HEK293 (cell line): ENCODE results near the gene MSI2.
A peak's percentile ranks its signal among the peaks of the same experiment; 100 is the strongest.
"Not testable (repeated sequence)": the region's sequence is repeated elsewhere in the genome, so short reads cannot be mapped to it uniquely, and the experiment has no call there.

Source experiments
- CTCF ChIA-PET: fragments of 350-600 bp; formaldehyde crosslinking; extraction: SDS; loops from one replicate; lab custom pipeline; 2021; ENCODE audit warnings: antibody characterized with exemption; lab: Yijun Ruan, JAX
- POLR2A ChIA-PET: fragments of 300-600 bp; formaldehyde crosslinking; extraction: SDS; loops from one replicate; lab custom pipeline; 2020; ENCODE audit warnings: antibody characterized with exemption, inconsistent platforms; lab: Yijun Ruan, JAX
- H3K27ac ChIP-seq: fragments of 200-500 bp; sonication (Bioruptor generic); 2 replicates; pipeline ENCODE4 v1.5.1; 2014; ENCODE audit warnings: low read depth, low read length, control low read depth, inconsistent platforms; ENCODE audit errors: extremely low read depth
- H3K36me3 ChIP-seq, 2 experiments: fragments of 200-500 bp in 1 of 2; sonication (Bioruptor generic) in 1 of 2; 1 replicate in 1 of 2; 2 replicates in 1 of 2; pipeline ENCODE4 v1.5.1; 2014 to 2017; ENCODE audit warnings: inconsistent platforms in 2 of 2, low read length in 2 of 2; ENCODE audit not compliant: control insufficient read depth in 2 of 2, insufficient read depth in 1 of 2
- H3K4me1 ChIP-seq: fragments of 200-500 bp; sonication (Bioruptor generic); 2 replicates; pipeline ENCODE4 v1.5.1; 2014; ENCODE audit warnings: mild to moderate bottlenecking, low read length, inconsistent platforms; ENCODE audit not compliant: control insufficient read depth, insufficient read depth
- H3K4me3 ChIP-seq: 2 replicates; pipeline ENCODE4 v1.5.1; 2011; ENCODE audit warnings: low read depth, mild to moderate bottlenecking, control low read depth, low read length, moderate library complexity
- H3K9me3 ChIP-seq: fragments of 200-500 bp; sonication (Bioruptor generic); 2 replicates; pipeline ENCODE4 v1.5.1; 2014; ENCODE audit warnings: low read depth, low read length, inconsistent platforms; ENCODE audit not compliant: control insufficient read depth, insufficient read depth
- IKZF3 ChIP-seq: fragments of 450-650 bp; IDR thresholded peaks from 2 replicates; pipeline ENCODE4 v1.5.0; 2018; ENCODE audit warnings: missing biosample characterization, mild to moderate bottlenecking, missing genetic modification characterization, moderate library complexity
- PATZ1 ChIP-seq: fragments of 450-650 bp; formaldehyde crosslinking; IDR thresholded peaks from 2 replicates; pipeline ENCODE4 v1.5.1; 2016; ENCODE audit warnings: missing biosample characterization, missing genetic modification characterization
- SP3 ChIP-seq: fragments of 450-650 bp; formaldehyde crosslinking; IDR thresholded peaks from 2 replicates; pipeline ENCODE4 v1.5.1; 2016; ENCODE audit warnings: missing biosample characterization, missing genetic modification characterization
- SP7 ChIP-seq: fragments of 450-650 bp; formaldehyde crosslinking; IDR thresholded peaks from 2 replicates; pipeline ENCODE4 v1.5.1; 2016; ENCODE audit warnings: missing biosample characterization, missing genetic modification characterization
- TCF7L2 ChIP-seq: IDR thresholded peaks from 2 replicates; pipeline ENCODE4 v1.6.1; 2011; ENCODE audit warnings: low read depth, mild to moderate bottlenecking, inconsistent platforms, low read length, moderate library complexity, borderline replicate concordance
- ZBTB10 ChIP-seq: fragments of 450-650 bp; formaldehyde crosslinking; IDR thresholded peaks from 2 replicates; pipeline ENCODE4 v1.5.1; 2016; ENCODE audit warnings: missing biosample characterization, missing genetic modification characterization
- ZBTB44 ChIP-seq: fragments of 450-650 bp; IDR thresholded peaks from 2 replicates; pipeline ENCODE4 v1.5.1; 2018; ENCODE audit warnings: missing biosample characterization, mild to moderate bottlenecking, missing genetic modification characterization
- ZNF155 ChIP-seq: fragments of 450-650 bp; formaldehyde crosslinking; IDR thresholded peaks from 2 replicates; pipeline ENCODE4 v1.5.1; 2016; ENCODE audit warnings: missing biosample characterization, missing genetic modification characterization
- ZNF324 ChIP-seq: fragments of 450-650 bp; formaldehyde crosslinking; IDR thresholded peaks from 2 replicates; pipeline ENCODE4 v1.5.1; 2016; ENCODE audit warnings: missing biosample characterization, missing genetic modification characterization
- ZNF350 ChIP-seq: fragments of 450-650 bp; formaldehyde crosslinking; IDR thresholded peaks from 2 replicates; pipeline ENCODE4 v1.5.0; 2017; ENCODE audit warnings: missing biosample characterization, mild to moderate bottlenecking, missing genetic modification characterization
- ZNF433 ChIP-seq: fragments of 450-650 bp; formaldehyde crosslinking; IDR thresholded peaks from 2 replicates; pipeline ENCODE4 v1.5.1; 2016; ENCODE audit warnings: missing biosample characterization, missing genetic modification characterization, low read depth
- ZNF449 ChIP-seq: fragments of 450-650 bp; formaldehyde crosslinking; IDR thresholded peaks from 2 replicates; pipeline ENCODE4 v1.5.1; 2017; ENCODE audit warnings: missing biosample characterization, mild to moderate bottlenecking, missing genetic modification characterization, moderate library complexity
- ZNF488 ChIP-seq: fragments of 450-650 bp; formaldehyde crosslinking; IDR thresholded peaks from 2 replicates; pipeline ENCODE4 v1.5.1; 2016; ENCODE audit warnings: missing biosample characterization, missing genetic modification characterization
- ZNF629 ChIP-seq: fragments of 450-650 bp; formaldehyde crosslinking; IDR thresholded peaks from 2 replicates; pipeline ENCODE4 v1.5.1; 2017; ENCODE audit warnings: missing biosample characterization, missing genetic modification characterization
- ZNF664 ChIP-seq: fragments of 450-650 bp; formaldehyde crosslinking; IDR thresholded peaks from 2 replicates; pipeline ENCODE4 v1.5.1; 2016; ENCODE audit warnings: missing biosample characterization, missing genetic modification characterization
- ZXDB ChIP-seq: fragments of 450-650 bp; formaldehyde crosslinking; IDR thresholded peaks from 2 replicates; pipeline ENCODE4 v1.5.1; 2016; ENCODE audit warnings: missing biosample characterization, missing genetic modification characterization

Gene MSI2

GRCh38 chr17:57295526-57296023 is 39.3 kb downstream of the MSI2 start (continued):
- TF ChIP-seq ZNF664 (tag by site-specific recombination) = no peak
- no peak for TF ChIP-seq ZNF433

GRCh38 chr17:57296231-57296630 is 39.9 kb downstream of the MSI2 start:
- TF ChIP-seq ZNF155 (tag by site-specific recombination) = no peak
- peak; percentile 45; the same call in 1 of the 2 replicates for TF ChIP-seq IKZF3 (tag by site-specific recombination)
- no peak for TF ChIP-seq ZNF324
- 0 out of 2 replicates have a peak, but pooled peaks have one; percentile 21 for TF ChIP-seq ZXDB
- peak; percentile 25; the same call in 1 of the 2 replicates for TF ChIP-seq TCF7L2
- no peak for TF ChIP-seq ZNF629 (tag by site-specific recombination)
- peak; percentile 56 for TF ChIP-seq SP7
- TF ChIP-seq ZNF350 (tag by site-specific recombination) = no peak
- H3K4me1 ChIP-seq = peaks cover 27% of the 10 kb centered on the region
- H3K27ac ChIP-seq = no peak overlapping the region
- CTCF ChIA-PET = interaction anchor here (0.6 to 0.8 kb wide), 2 partner anchors 171 to 1292 kb away, joined by 3 to 4 read pairs; no protein-coding TSS in a partner anchor
- peaks cover 15 to 26% of the 10 kb centered on the region in 2 experiments for H3K36me3 ChIP-seq
- no peaks in the 10 kb centered on the region for H3K9me3 ChIP-seq
- POLR2A ChIA-PET = interaction anchor here (0.6 kb wide), 1 partner anchor 923 kb away, joined by 5 read pairs; the partner anchor contains the start of gene MKS1
- H3K4me3 ChIP-seq = no peak overlapping the region

GRCh38 chr17:57299176-57299575 is 42.9 kb downstream of the MSI2 start:
- no peaks in the 10 kb centered on the region for H3K9me3 ChIP-seq
- ChIA-PET POLR2A (interaction anchor here (0.6 kb wide), 1 partner anchor 97 kb away, joined by 3 read pairs; no protein-coding TSS in a partner anchor), CTCF (interaction anchor here (0.7 kb wide), 2 partner anchors 56 to 298 kb away, joined by 4 to 9 read pairs; no protein-coding TSS in a partner anchor)
- H3K4me1 ChIP-seq = peaks cover 22% of the 10 kb centered on the region
- no peak overlapping the region for H3K4me3 ChIP-seq
- H3K27ac ChIP-seq = no peak overlapping the region
- H3K36me3 ChIP-seq = peaks cover 15 to 23% of the 10 kb centered on the region in 2 experiments
- TF ChIP-seq ZNF488 (no peak), SP3 (no peak), ZNF449 (tag by site-specific recombination) (no peak)

GRCh38 chr17:57300592-57300991 is 44.3 kb downstream of the MSI2 start:
- H3K4me1 ChIP-seq, H3K4me3 ChIP-seq, H3K9me3 ChIP-seq, CTCF ChIA-PET, POLR2A ChIA-PET, H3K27ac ChIP-seq: not testable (repeated sequence)
- H3K36me3 ChIP-seq = peaks cover 15 to 23% of the 10 kb centered on the region in 2 experiments

GRCh38 chr17:57302690-57303465 is 46.6 kb downstream of the MSI2 start:
- CTCF ChIA-PET = interaction anchor here (0.6 to 0.7 kb wide), 7 partner anchors 77 to 913 kb away, joined by 3 to 5 read pairs (median 3); no protein-coding TSS in a partner anchor
- Histone ChIP-seq H3K27ac (no peak overlapping the region), H3K9me3 (no peaks in the 10 kb centered on the region), H3K4me1 (no peaks in the 10 kb centered on the region), H3K36me3 (peaks cover 11 to 18% of the 10 kb centered on the region in 2 experiments), H3K4me3 (no peak overlapping the region)
- POLR2A ChIA-PET = interaction anchor here (1.0 kb wide), 1 partner anchor 46 kb away, joined by 5 read pairs; the partner anchor contains the start of gene MSI2
- TF ChIP-seq ZBTB10 (tag by site-specific recombination) (no peak), ZBTB44 (tag by site-specific recombination) (no peak), PATZ1 (tag by site-specific recombination) (no peak)
